ENCODE data around the gene CASD1. TPM values are rescaled to one million over a fixed set of nuclear protein-coding genes. Genes with fewer than 3 reads are reported as not detected.

The CASD1 gene
- total and polyA plus RNA-seq, 3 donors from 2014 or later, result 20.5 to 47.4 (median 47.1) TPM

GRCh38 chr7:94561841-94562514 is 52.4 kb downstream of the CASD1 start:
- Histone ChIP-seq H3K9me3 (no peaks in the 10 kb centered on the region), H3K27me3 (no peaks in the 10 kb centered on the region), H3K27ac (peak overlapping the region; percentile 44 to 48), H3K4me1 (peaks cover 9% of the 10 kb centered on the region), H3K36me3 (ENCODE audit: low read depth, missing control alignments) (no peaks in the 10 kb centered on the region), H3K4me3 (no peak overlapping the region)
- no peak for DNase-seq
- TF ChIP-seq POLR2A (IDR thresholded peaks at IDR 0.05), result no peak
- TF ChIP-seq CTCF (IDR thresholded peaks at IDR 0.05), result no peak
- WGBS, 2 donors, result 44 to 70% methylated on average over 2 of the region's 2 CpGs
- intact Hi-C loops (cut with DNase I; ENCODE audit: low total_unique reads), result no loop called here

DNA sequence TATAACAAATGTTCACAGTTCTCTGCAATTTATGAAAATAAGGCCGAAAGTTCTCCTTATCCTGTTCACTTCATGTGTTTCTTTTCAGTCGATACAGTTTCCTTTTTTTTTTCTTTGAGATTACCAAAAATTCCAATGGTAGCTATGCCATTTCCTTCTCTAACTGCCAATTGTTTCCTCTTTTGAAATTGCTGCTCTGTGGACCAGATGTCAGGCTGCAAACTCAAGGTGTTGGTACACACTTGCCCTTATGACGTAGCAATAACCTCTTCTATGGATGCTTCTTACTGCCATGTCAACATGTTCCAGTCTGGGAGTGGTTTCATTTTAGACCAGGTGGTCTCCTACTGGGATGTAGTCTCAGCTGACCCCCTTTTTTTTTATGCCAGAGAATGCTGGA is 52.9 kb downstream of the CASD1 start:
- Histone ChIP-seq H3K4me1 (peaks cover 9% of the 10 kb centered on the region), H3K9me3 (no peaks in the 10 kb centered on the region), H3K4me3 (no peak overlapping the region), H3K27me3 (no peaks in the 10 kb centered on the region), H3K27ac (peak overlapping the region; percentile 44 to 48), H3K36me3 (ENCODE audit: low read depth, missing control alignments) (no peaks in the 10 kb centered on the region)
- 48 to 59% methylated on average over 3 of the region's 3 CpGs for WGBS, 2 donors
- TF ChIP-seq CTCF (IDR thresholded peaks at IDR 0.05), result no peak
- no peak for TF ChIP-seq POLR2A (IDR thresholded peaks at IDR 0.05)
- peak; percentile 19 for DNase-seq
- intact Hi-C loops (cut with DNase I; ENCODE audit: low total_unique reads), result no loop called here

- peaks cover 9% of the 10 kb centered on the region for H3K4me1 ChIP-seq
- DNase-seq, result no peak
- no peaks in the 10 kb centered on the region for H3K36me3 ChIP-seq (ENCODE audit: low read depth, missing control alignments)
- H3K4me3 ChIP-seq, result no peak overlapping the region
- H3K27ac ChIP-seq, result no peak overlapping the region
- no peaks in the 10 kb centered on the region for H3K27me3 ChIP-seq
- TF ChIP-seq POLR2A (IDR thresholded peaks at IDR 0.05), result no peak
- TF ChIP-seq CTCF (IDR thresholded peaks at IDR 0.05), result no peak
- intact Hi-C loops (cut with DNase I; ENCODE audit: low total_unique reads), result no loop called here
- no peaks in the 10 kb centered on the region for H3K9me3 ChIP-seq
- 92 to 93% methylated on average over 4 of the region's 4 CpGs for WGBS, 2 donors
Measured at GRCh38 chr7:94565247-94565894, 55.8 kb downstream of the CASD1 start.

GRCh38 chr7:94567396-94567795 is 57.8 kb downstream of the CASD1 start:
- no peak for TF ChIP-seq CTCF (IDR thresholded peaks at IDR 0.05)
- no peak for TF ChIP-seq POLR2A (IDR thresholded peaks at IDR 0.05)
- H3K4me1 ChIP-seq, result no peaks in the 10 kb centered on the region
- no peaks in the 10 kb centered on the region for H3K9me3 ChIP-seq
- intact Hi-C loops (cut with DNase I; ENCODE audit: low total_unique reads), result no loop called here
- H3K27ac ChIP-seq, result no peak overlapping the region
- H3K27me3 ChIP-seq, result no peaks in the 10 kb centered on the region
- no peak for DNase-seq
- H3K36me3 ChIP-seq (ENCODE audit: low read depth, missing control alignments), result no peaks in the 10 kb centered on the region
- H3K4me3 ChIP-seq, result no peak overlapping the region

DNA sequence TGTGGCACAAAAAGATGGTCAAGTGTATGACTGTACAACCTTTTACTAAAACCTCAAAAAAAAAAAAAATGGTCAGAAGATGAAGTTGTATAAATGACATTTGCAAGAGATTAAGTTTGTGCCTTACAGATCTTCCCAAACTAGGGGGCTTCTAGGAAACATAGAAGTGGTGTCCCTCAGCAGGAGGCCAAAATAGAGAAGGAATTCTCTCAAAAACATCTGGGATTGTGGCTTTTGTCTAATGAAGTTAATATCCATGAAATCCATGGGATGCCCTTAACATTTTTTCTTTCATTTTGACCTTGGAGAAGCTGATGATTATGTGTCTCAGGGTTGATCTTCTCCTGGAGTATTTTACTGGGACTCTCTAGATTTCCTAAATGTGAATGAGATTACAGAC is 62.2 kb downstream of the CASD1 start:
- no peak for TF ChIP-seq POLR2A (IDR thresholded peaks at IDR 0.05)
- TF ChIP-seq CTCF (IDR thresholded peaks at IDR 0.05), result no peak
- Histone ChIP-seq H3K9me3 (no peaks in the 10 kb centered on the region), H3K27ac (no peak overlapping the region), H3K36me3 (ENCODE audit: low read depth, missing control alignments) (no peaks in the 10 kb centered on the region), H3K4me3 (no peak overlapping the region), H3K27me3 (no peaks in the 10 kb centered on the region), H3K4me1 (no peaks in the 10 kb centered on the region)
- DNase-seq, result no peak
- intact Hi-C loops (cut with DNase I; ENCODE audit: low total_unique reads), result no loop called here

All from testis (tissue), 3 donors.